ENCODE results near the gene RAPGEF3. TPM values are rescaled to one million over a fixed set of nuclear protein-coding genes. Genes with fewer than 3 reads are reported as not detected.

RAPGEF3 gene
- total and polyA plus RNA-seq, 2 of the 13 experiments (the other 11 are each of a cell fraction or from before 2014, with no cell fraction given): 0.07 TPM

DNA sequence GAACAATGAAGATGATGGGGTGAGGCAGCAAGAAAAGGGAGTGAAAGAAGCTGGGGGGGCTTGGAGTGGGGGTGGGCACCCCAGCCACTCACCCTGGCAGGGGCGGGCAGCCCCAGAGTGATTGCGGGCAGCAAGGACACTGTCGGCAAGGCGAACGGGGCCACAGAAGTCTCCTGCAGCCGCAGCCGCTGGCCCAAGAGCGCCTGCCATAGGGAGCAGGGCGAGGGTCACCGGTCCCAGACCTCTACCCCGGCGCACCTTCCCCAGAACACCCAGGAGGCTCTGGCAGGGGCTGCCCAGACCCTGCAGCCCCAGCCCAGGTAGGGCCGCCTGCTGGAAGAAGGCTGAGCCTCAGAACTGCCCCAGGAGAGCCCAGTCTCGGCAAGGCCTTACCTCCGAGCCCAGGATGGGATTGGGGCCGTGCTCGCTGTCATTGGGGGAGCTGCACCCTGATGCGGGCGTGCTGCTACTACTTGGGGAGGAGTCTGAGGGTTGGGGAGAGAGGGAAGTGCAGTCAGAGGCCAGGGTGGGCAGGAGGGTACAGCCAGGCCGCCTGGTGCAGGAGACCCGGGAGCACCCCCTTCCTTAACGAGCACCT lies 37.2 kb upstream of the RAPGEF3 start:
- FAIRE-seq (no peak), ATAC-seq (no peak), DNase-seq (ENCODE audit: low spot score) (no peak)
- H3K4me2 ChIP-seq (ENCODE audit: low read depth, low read length): no peak overlapping the region
- WGBS (ENCODE audit: low lambda C conversion rate): 90% methylated on average over 12 of the region's 22 CpGs
- no peak overlapping the region for H3K4me3 ChIP-seq (replicated peaks in 1 of 3; ENCODE audit: insufficient read depth in 1 of 3, low read depth in 2 of 3, low read length in 3 of 3)
- no peak overlapping the region for H2AFZ ChIP-seq (ENCODE audit: low read length)
- TF ChIP-seq CEBPB (IDR thresholded peaks at IDR 0.05; ENCODE audit: borderline replicate concordance, low read depth, low read length) (no peak), HOXD1 (CRISPR knock-in tag; IDR thresholded peaks at IDR 0.05) (no peak)
- ChIA-PET CTCF (ENCODE audit: low intra/inter-chr PET ratio, low total read pairs) (interaction anchor here (3.7 kb wide), 1 partner anchor 42 kb away, joined by 33 read pairs; no protein-coding TSS in a partner anchor), POLR2A (no interaction called here)
- H3K9me3 ChIP-seq (ENCODE audit: low read length): no peaks in the 10 kb centered on the region
- no TSS peak for BruUV-seq (replicated peaks)
- intact Hi-C loops (cut with micrococcal nuclease; ENCODE audit: unreplicated experiment): no loop called here
- H3K36me3 ChIP-seq (replicated peaks in 1 of 2; ENCODE audit: control insufficient read depth in 1 of 2, insufficient read depth in 2 of 2, low read length in 2 of 2): peaks cover 0 to 2% of the 10 kb centered on the region in 2 experiments; a peak in 1 of 5 replicates
- no peak overlapping the region for H3K9ac ChIP-seq (ENCODE audit: insufficient read depth, low read depth, low read length)
- no peaks in the 10 kb centered on the region for H4K20me1 ChIP-seq (ENCODE audit: insufficient read depth, low read length)
- H3K79me2 ChIP-seq (ENCODE audit: insufficient read depth, low read length): no peaks in the 10 kb centered on the region
- no peaks in the 10 kb centered on the region for H3K27me3 ChIP-seq (ENCODE audit: control insufficient read depth in 1 of 2, insufficient read depth in 2 of 2, low read length in 2 of 2)
- in situ Hi-C loops (cut with HindIII; ENCODE audit: extremely low pct_ligation_motif_present, low pct_unique_long_range_greater_than_20kb): no loop called here
- no peak overlapping the region for H3K27ac ChIP-seq (ENCODE audit: extremely low read length, insufficient read depth, low read length)
- no peaks in the 10 kb centered on the region for H3K4me1 ChIP-seq (ENCODE audit: insufficient read depth, low read length)

DNA sequence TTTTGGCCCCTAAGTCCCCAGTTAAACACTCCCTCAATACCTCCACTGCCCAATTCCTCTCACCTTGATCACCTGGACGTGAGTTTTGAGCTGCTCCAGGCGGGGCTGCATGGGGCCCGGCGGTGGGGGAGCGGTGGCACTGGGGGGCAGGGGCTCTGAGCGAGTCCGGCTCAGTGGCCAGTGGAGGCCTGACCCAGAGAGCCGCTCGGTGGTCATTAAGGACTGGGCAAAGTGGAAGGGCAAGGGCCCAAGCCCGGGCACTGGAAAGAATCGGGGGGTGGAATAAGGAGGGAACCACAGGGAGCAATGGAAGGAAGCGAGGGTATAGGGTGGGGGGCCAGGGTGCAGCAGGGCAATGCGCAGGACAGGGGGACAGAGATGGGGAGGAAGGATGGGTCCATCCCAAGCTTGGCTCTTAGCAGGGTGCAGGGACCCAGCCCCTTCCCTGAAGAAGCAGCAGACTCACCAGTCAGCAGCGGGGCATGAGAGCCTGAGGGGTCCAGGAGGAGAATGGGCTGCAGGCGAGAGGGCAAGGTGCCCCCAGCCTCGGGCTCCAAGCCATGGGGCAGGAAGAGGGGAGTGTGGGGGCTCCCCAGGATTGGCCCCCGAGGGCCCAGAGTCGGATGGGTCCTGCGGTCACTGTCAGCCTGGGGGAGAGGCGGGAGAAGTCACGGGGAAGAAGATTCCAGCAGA lies 36.6 kb upstream of the RAPGEF3 start:
- Histone ChIP-seq H3K4me1 (ENCODE audit: insufficient read depth, low read length) (no peaks in the 10 kb centered on the region), H3K4me3 (replicated peaks in 1 of 3; ENCODE audit: insufficient read depth in 1 of 3, low read depth in 2 of 3, low read length in 3 of 3) (no peak overlapping the region), H3K4me2 (ENCODE audit: low read depth, low read length) (no peak overlapping the region), H3K79me2 (ENCODE audit: insufficient read depth, low read length) (no peaks in the 10 kb centered on the region), H2AFZ (ENCODE audit: low read length) (no peak overlapping the region), H3K27me3 (ENCODE audit: control insufficient read depth in 1 of 2, insufficient read depth in 2 of 2, low read length in 2 of 2) (no peaks in the 10 kb centered on the region), H3K9me3 (ENCODE audit: low read length) (no peaks in the 10 kb centered on the region), H4K20me1 (ENCODE audit: insufficient read depth, low read length) (no peaks in the 10 kb centered on the region), H3K9ac (ENCODE audit: insufficient read depth, low read depth, low read length) (no peak overlapping the region), H3K36me3 (replicated peaks in 1 of 2; ENCODE audit: control insufficient read depth in 1 of 2, insufficient read depth in 2 of 2, low read length in 2 of 2) (peaks cover 0 to 2% of the 10 kb centered on the region in 2 experiments; a peak in 1 of 5 replicates), H3K27ac (ENCODE audit: extremely low read length, insufficient read depth, low read length) (no peak overlapping the region)
- ChIA-PET CTCF (ENCODE audit: low intra/inter-chr PET ratio, low total read pairs) (no interaction called here), POLR2A (no interaction called here)
- no peak for FAIRE-seq
- no TSS peak for BruUV-seq (replicated peaks)
- no peak for DNase-seq (ENCODE audit: low spot score)
- intact Hi-C loops (cut with micrococcal nuclease; ENCODE audit: unreplicated experiment) (no loop called here), in situ Hi-C loops (cut with HindIII; ENCODE audit: extremely low pct_ligation_motif_present, low pct_unique_long_range_greater_than_20kb) (no loop called here)
- 94% methylated on average over 21 of the region's 21 CpGs for WGBS (ENCODE audit: low lambda C conversion rate)
- ATAC-seq: no peak
- TF ChIP-seq NBN (conservative IDR thresholded peaks at IDR 0.05): no peak
- no peak for TF ChIP-seq ZNF292 (CRISPR knock-in tag; IDR thresholded peaks at IDR 0.05; ENCODE audit: borderline replicate concordance, low read depth)
- TF ChIP-seq ONECUT2 (CRISPR knock-in tag; IDR thresholded peaks at IDR 0.05): no peak
- no peak for TF ChIP-seq ZNF557 (CRISPR knock-in tag; IDR thresholded peaks at IDR 0.05)
- no peak for TF ChIP-seq RAD21 (CRISPR knock-in tag; IDR thresholded peaks at IDR 0.05)
- TF ChIP-seq, protein P1, sequence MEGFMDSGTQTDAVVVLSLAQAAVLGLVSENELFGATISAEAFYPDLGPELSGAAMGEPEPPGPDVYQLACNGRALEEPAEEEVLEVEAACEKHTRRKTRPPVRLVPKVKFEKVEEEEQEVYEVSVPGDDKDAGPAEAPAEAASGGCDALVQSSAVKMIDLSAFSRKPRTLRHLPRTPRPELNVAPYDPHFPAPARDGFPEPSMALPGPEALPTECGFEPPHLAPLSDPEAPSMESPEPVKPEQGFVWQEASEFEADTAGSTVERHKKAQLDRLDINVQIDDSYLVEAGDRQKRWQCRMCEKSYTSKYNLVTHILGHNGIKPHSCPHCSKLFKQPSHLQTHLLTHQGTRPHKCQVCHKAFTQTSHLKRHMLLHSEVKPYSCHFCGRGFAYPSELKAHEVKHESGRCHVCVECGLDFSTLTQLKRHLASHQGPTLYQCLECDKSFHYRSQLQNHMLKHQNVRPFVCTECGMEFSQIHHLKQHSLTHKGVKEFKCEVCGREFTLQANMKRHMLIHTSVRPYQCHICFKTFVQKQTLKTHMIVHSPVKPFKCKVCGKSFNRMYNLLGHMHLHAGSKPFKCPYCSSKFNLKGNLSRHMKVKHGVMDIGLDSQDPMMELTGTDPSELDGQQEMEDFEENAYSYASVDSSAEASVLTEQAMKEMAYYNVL (CRISPR knock-in tag; IDR thresholded peaks at IDR 0.05; ENCODE audit: borderline replicate concordance): no peak
- no peak for TF ChIP-seq MAFG (CRISPR knock-in tag; IDR thresholded peaks at IDR 0.05)
- TF ChIP-seq, protein P2, sequence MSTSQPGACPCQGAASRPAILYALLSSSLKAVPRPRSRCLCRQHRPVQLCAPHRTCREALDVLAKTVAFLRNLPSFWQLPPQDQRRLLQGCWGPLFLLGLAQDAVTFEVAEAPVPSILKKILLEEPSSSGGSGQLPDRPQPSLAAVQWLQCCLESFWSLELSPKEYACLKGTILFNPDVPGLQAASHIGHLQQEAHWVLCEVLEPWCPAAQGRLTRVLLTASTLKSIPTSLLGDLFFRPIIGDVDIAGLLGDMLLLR (CRISPR knock-in tag; IDR thresholded peaks at IDR 0.05): no peak
- TF ChIP-seq SNAPC2 (CRISPR knock-in tag; IDR thresholded peaks at IDR 0.05): no peak
- TF ChIP-seq, protein P3, sequence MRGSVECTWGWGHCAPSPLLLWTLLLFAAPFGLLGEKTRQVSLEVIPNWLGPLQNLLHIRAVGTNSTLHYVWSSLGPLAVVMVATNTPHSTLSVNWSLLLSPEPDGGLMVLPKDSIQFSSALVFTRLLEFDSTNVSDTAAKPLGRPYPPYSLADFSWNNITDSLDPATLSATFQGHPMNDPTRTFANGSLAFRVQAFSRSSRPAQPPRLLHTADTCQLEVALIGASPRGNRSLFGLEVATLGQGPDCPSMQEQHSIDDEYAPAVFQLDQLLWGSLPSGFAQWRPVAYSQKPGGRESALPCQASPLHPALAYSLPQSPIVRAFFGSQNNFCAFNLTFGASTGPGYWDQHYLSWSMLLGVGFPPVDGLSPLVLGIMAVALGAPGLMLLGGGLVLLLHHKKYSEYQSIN (CRISPR knock-in tag; IDR thresholded peaks at IDR 0.05; ENCODE audit: borderline replicate concordance): no peak
- no peak for TF ChIP-seq ZFP90 (CRISPR knock-in tag; IDR thresholded peaks at IDR 0.05; ENCODE audit: borderline replicate concordance)
- TF ChIP-seq ZNF33B (CRISPR knock-in tag; IDR thresholded peaks at IDR 0.05): no peak
- TF ChIP-seq SRSF4 (IDR thresholded peaks at IDR 0.05; ENCODE audit: low read depth, low read length, poor library complexity, severe bottlenecking): no peak
